IMR-90 (cell line): ENCODE data around the gene DUS1L. TPM values are rescaled to one million over a fixed set of nuclear protein-coding genes. Genes with fewer than 3 reads are reported as not detected.

Source experiments
- ATAC-seq: fragments of 200-7000 bp; cut with Tn5 transposase; 2 replicates; pipeline ENCODE4 v1.9.1; 2020; ENCODE audit warnings: low read depth, mild to moderate bottlenecking, moderate library complexity
- BruUV-seq: library from RNA; stranded (reverse); fragments of 400-500 nt; replicated peaks from 2 replicates; lab custom pipeline; 2021; lab: Mats Ljungman, UMichigan
- CTCF ChIA-PET: fragments of 300-600 bp; formaldehyde crosslinking; extraction: SDS; loops from one replicate; lab custom pipeline; 2021; ENCODE audit warnings: antibody characterized with exemption; lab: Yijun Ruan, JAX
- POLR2A ChIA-PET: fragments of 300-600 bp; sonication (Branson Sonifier 250); formaldehyde crosslinking; loops from one replicate; lab custom pipeline; 2022; ENCODE audit warnings: antibody characterized with exemption; ENCODE audit not compliant: unreplicated experiment; lab: Charles Lee
- DNase-seq: peaks from one replicate; pipeline ENCODE4 v3.0.0; 2013
- H2AFZ ChIP-seq: replicated peaks from 2 replicates; pipeline ENCODE3; 2013; ENCODE audit warnings: low read length, mild to moderate bottlenecking; ENCODE audit not compliant: poor library complexity
- H2AK5ac ChIP-seq: 2 replicates; pipeline ENCODE4 v1.6.1; 2013; ENCODE audit warnings: low read depth, low read length, inconsistent platforms
- H2AK9ac ChIP-seq: replicated peaks from 2 replicates; pipeline ENCODE3; 2013; ENCODE audit warnings: mild to moderate bottlenecking, low read depth, low read length, moderate library complexity; ENCODE audit not compliant: poor library complexity
- H2BK120ac ChIP-seq: 2 replicates; pipeline ENCODE4 v1.6.1; 2013; ENCODE audit warnings: low read depth, low read length, inconsistent platforms
- H2BK15ac ChIP-seq: 3 replicates; pipeline ENCODE4 v1.6.1; 2013; ENCODE audit warnings: low read depth, low read length, inconsistent platforms
- H2BK20ac ChIP-seq: 2 replicates; pipeline ENCODE4 v1.6.1; 2013; ENCODE audit warnings: low read depth, mild to moderate bottlenecking, inconsistent platforms, low read length, moderate library complexity
- H2BK5ac ChIP-seq: 2 replicates; pipeline ENCODE4 v1.6.1; 2013; ENCODE audit warnings: mild to moderate bottlenecking, low read depth, low read length, inconsistent platforms; ENCODE audit not compliant: poor library complexity, severe bottlenecking
- H3K14ac ChIP-seq: replicated peaks from 2 replicates; pipeline ENCODE4 v1.6.1; 2013; ENCODE audit warnings: low read depth, low read length, inconsistent platforms
- H3K18ac ChIP-seq: 2 replicates; pipeline ENCODE4 v1.6.1; 2013; ENCODE audit warnings: low read depth, low read length, control low read depth
- H3K23ac ChIP-seq: 2 replicates; pipeline ENCODE4 v1.6.1; 2013; ENCODE audit warnings: low read depth, low read length, inconsistent platforms
- H3K27ac ChIP-seq: 2 replicates; pipeline ENCODE4 v1.5.1; 2013; ENCODE audit warnings: mild to moderate bottlenecking, control low read depth, low read length; ENCODE audit not compliant: insufficient read depth
- H3K27me3 ChIP-seq: 2 replicates; pipeline ENCODE4 v1.6.1; 2013; ENCODE audit warnings: low read length; ENCODE audit not compliant: control insufficient read depth, insufficient read depth
- H3K36me3 ChIP-seq: 2 replicates; pipeline ENCODE4 v1.6.1; 2013; ENCODE audit warnings: low read length, mixed read lengths; ENCODE audit not compliant: control insufficient read depth, insufficient read depth
- H3K4ac ChIP-seq: 2 replicates; pipeline ENCODE4 v1.6.1; 2013; ENCODE audit warnings: low read depth, low read length, inconsistent platforms
- H3K4me1 ChIP-seq: 2 replicates; pipeline ENCODE4 v1.6.1; 2013; ENCODE audit warnings: low read length, mixed read lengths; ENCODE audit not compliant: control insufficient read depth, insufficient read depth
- H3K4me2 ChIP-seq: 2 replicates; pipeline ENCODE4 v1.6.1; 2013; ENCODE audit warnings: low read depth, mild to moderate bottlenecking, control low read depth, low read length, moderate library complexity
- H3K4me3 ChIP-seq: 2 replicates; pipeline ENCODE4 v1.5.1; 2013; ENCODE audit warnings: low read depth, mild to moderate bottlenecking, control low read depth, low read length, moderate library complexity; ENCODE audit not compliant: insufficient read depth
- H3K56ac ChIP-seq: 2 replicates; pipeline ENCODE4 v1.6.1; 2013; ENCODE audit warnings: low read length, inconsistent platforms; ENCODE audit not compliant: insufficient read depth; ENCODE audit errors: extremely low read depth
- H3K79me1 ChIP-seq, 2 experiments: 2 replicates each; pipeline ENCODE4 v1.6.1; 2013; ENCODE audit warnings: low read length in 2 of 2, inconsistent platforms in 1 of 2, low read depth in 1 of 2
- H3K9ac ChIP-seq: 2 replicates; pipeline ENCODE4 v1.6.1; 2013; ENCODE audit warnings: low read depth, low read length, control low read depth
- H3K9me1 ChIP-seq: 2 replicates; pipeline ENCODE4 v1.6.1; 2013; ENCODE audit warnings: low read length, inconsistent platforms; ENCODE audit not compliant: insufficient read depth
- H3K9me3 ChIP-seq: 2 replicates; pipeline ENCODE4 v1.6.1; 2013; ENCODE audit warnings: low read length; ENCODE audit not compliant: control insufficient read depth, insufficient read depth
- H4K20me1 ChIP-seq: 2 replicates; pipeline ENCODE4 v1.6.1; 2013; ENCODE audit warnings: low read length, inconsistent platforms; ENCODE audit not compliant: insufficient read depth
- H4K5ac ChIP-seq: 2 replicates; pipeline ENCODE4 v1.6.1; 2013; ENCODE audit warnings: mild to moderate bottlenecking, low read depth, low read length, control low read depth
- H4K8ac ChIP-seq, 2 experiments: 2 replicates each; pipeline ENCODE4 v1.6.1; 2013; ENCODE audit warnings: low read depth in 2 of 2, low read length in 2 of 2, control low read depth in 1 of 2, inconsistent platforms in 1 of 2
- H4K91ac ChIP-seq: 2 replicates; pipeline ENCODE4 v1.6.1; 2013; ENCODE audit warnings: low read depth, low read length, inconsistent platforms; ENCODE audit not compliant: insufficient read depth
- BHLHE40 ChIP-seq: fragments of 150-350 bp; IDR thresholded peaks from 2 replicates; pipeline ENCODE4 v1.6.1; 2016; ENCODE audit warnings: mild to moderate bottlenecking, low read depth, low read length
- MAZ ChIP-seq: IDR thresholded peaks from 2 replicates; pipeline ENCODE4 v1.6.1; 2012; ENCODE audit warnings: low read depth, mild to moderate bottlenecking, low read length, improper control_type of control experiment, moderate library complexity, borderline replicate concordance
- MXI1 ChIP-seq: IDR thresholded peaks from 2 replicates; pipeline ENCODE4 v1.6.1; 2012; ENCODE audit warnings: low read depth, mild to moderate bottlenecking, low read length, moderate library complexity, borderline replicate concordance
- POLR2A ChIP-seq: IDR thresholded peaks from 2 replicates; pipeline ENCODE4 v1.6.1; 2012; ENCODE audit warnings: mild to moderate bottlenecking, low read depth, low read length
- WGBS, 2 experiments: methylation state at CpG; one replicate each; pipeline versions ENCODE4 v1.1.5 to v1.1.7; 2013; ENCODE audit warnings: missing lambda C conversion rate in 2 of 2; ENCODE audit not compliant: insufficient read length in 1 of 2; ENCODE audit errors: extremely low coverage in 2 of 2; 5-methylcytosine and 5-hydroxymethylcytosine counted together
- dilution Hi-C: fragments of 300-500 bp; cut with HindIII; formaldehyde crosslinking; loops from one replicate; pipeline ENCODE4 v1.14.3; 2018; ENCODE audit warnings: low sequenced_read_pairs; ENCODE audit not compliant: unreplicated experiment
- in situ Hi-C: fragments of 300-500 bp; cut with MboI; formaldehyde crosslinking; loops from 3 replicates; pipeline ENCODE4 v1.14.3; 2019; ENCODE audit warnings: low sequenced_read_pairs, inconsistent platforms, mixed read lengths
- intact Hi-C: fragments of 100-400 bp; cut with micrococcal nuclease; formaldehyde crosslinking; loops from 2 replicates; pipeline ENCODE4 v1.10.0; 2022
- polyA plus RNA-seq, 3 experiments: library from polyadenylated mRNA; depleted of rRNA; stranded (reverse); fragments of >200 nt; gene quantifications; 2 replicates each; pipeline ENCODE4 v1.2.3, GENCODE V29; 2012; ENCODE audit warnings: low replicate concordance in 1 of 3
- total RNA-seq: library from RNA; depleted of rRNA; stranded (reverse); fragments of >200 nt; gene quantifications from 2 replicates; pipeline ENCODE4 v1.2.3, GENCODE V29; 2012
- TF ChIP-seq, protein P1 (sequence below): conservative IDR thresholded peaks from 2 replicates; pipeline ENCODE4 v1.5.1; 2012; ENCODE audit warnings: mild to moderate bottlenecking, low read depth, low read length, improper control_type of control experiment

The DUS1L gene
- total and polyA plus RNA-seq, 2 of the 4 experiments (the other 2 are of a cell fraction) = 29.0 to 76.9 TPM

- Histone ChIP-seq H4K8ac (no peak overlapping the region), H2BK120ac (no peak overlapping the region), H2BK5ac (no peak overlapping the region), H3K9ac (no peak overlapping the region), H3K4me1 (no peaks in the 10 kb centered on the region), H3K4me3 (no peak overlapping the region), H2AK5ac (no peak overlapping the region), H3K9me1 (no peaks in the 10 kb centered on the region), H3K4ac (no peak overlapping the region), H3K9me3 (no peaks in the 10 kb centered on the region), H4K5ac (no peak overlapping the region), H3K18ac (no peak overlapping the region), H2AFZ (no peak overlapping the region), H2BK20ac (no peak overlapping the region), H3K79me1 (no peaks in the 10 kb centered on the region), H4K20me1 (no peaks in the 10 kb centered on the region; the same call in 1 of the 2 replicates), H3K23ac (no peak overlapping the region), H3K36me3 (peaks cover 23% of the 10 kb centered on the region), H3K27ac (no peak overlapping the region), H3K56ac (no peak overlapping the region), H2BK15ac (no peak overlapping the region), H3K4me2 (no peak overlapping the region), H3K14ac (no peak overlapping the region), H2AK9ac (no peak overlapping the region), H3K27me3 (no peaks in the 10 kb centered on the region), H4K91ac (no peak overlapping the region)
- WGBS, 2 experiments = 83% methylated on average over 7 of the region's 25 CpGs; no CpG with 5 or more reads in 1 of the 2 experiments
- no peak for TF ChIP-seq BHLHE40
- TF ChIP-seq MXI1 = no peak
- no peak for TF ChIP-seq POLR2A
- TF ChIP-seq, protein P1, sequence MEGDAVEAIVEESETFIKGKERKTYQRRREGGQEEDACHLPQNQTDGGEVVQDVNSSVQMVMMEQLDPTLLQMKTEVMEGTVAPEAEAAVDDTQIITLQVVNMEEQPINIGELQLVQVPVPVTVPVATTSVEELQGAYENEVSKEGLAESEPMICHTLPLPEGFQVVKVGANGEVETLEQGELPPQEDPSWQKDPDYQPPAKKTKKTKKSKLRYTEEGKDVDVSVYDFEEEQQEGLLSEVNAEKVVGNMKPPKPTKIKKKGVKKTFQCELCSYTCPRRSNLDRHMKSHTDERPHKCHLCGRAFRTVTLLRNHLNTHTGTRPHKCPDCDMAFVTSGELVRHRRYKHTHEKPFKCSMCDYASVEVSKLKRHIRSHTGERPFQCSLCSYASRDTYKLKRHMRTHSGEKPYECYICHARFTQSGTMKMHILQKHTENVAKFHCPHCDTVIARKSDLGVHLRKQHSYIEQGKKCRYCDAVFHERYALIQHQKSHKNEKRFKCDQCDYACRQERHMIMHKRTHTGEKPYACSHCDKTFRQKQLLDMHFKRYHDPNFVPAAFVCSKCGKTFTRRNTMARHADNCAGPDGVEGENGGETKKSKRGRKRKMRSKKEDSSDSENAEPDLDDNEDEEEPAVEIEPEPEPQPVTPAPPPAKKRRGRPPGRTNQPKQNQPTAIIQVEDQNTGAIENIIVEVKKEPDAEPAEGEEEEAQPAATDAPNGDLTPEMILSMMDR = no peak
- TF ChIP-seq MAZ = no peak
- ATAC-seq (no peak; the same call in 1 of the 2 replicates), DNase-seq (no peak)
- ChIA-PET POLR2A (no interaction called here), CTCF (no interaction called here)
- intact Hi-C loops (no loop called here), dilution Hi-C loops (no loop called here), in situ Hi-C loops (no loop called here)
- no TSS peak for BruUV-seq
Observed at GRCh38 chr17:82076018-82076784, 10.6 kb upstream of the DUS1L start.
